GM12891 (cell line): ENCODE results near the gene SLC12A7.

Experiments used
- POLR2A ChIP-seq: IDR thresholded peaks from 2 replicates; pipeline ENCODE4 v1.6.1; 2011; ENCODE audit warnings: low read depth, low read length, control low read depth
- POLR2AphosphoS5 ChIP-seq: IDR thresholded peaks from 2 replicates; pipeline ENCODE4 v1.6.1; 2011; ENCODE audit warnings: low read depth, low read length, control low read depth
- SPI1 ChIP-seq: IDR thresholded peaks from 2 replicates; pipeline ENCODE4 v1.6.1; 2011; ENCODE audit warnings: low read depth, low read length, control low read depth
- TAF1 ChIP-seq: IDR thresholded peaks from 2 replicates; pipeline ENCODE4 v1.6.1; 2011; ENCODE audit warnings: low read depth, low read length, control low read depth

DNA sequence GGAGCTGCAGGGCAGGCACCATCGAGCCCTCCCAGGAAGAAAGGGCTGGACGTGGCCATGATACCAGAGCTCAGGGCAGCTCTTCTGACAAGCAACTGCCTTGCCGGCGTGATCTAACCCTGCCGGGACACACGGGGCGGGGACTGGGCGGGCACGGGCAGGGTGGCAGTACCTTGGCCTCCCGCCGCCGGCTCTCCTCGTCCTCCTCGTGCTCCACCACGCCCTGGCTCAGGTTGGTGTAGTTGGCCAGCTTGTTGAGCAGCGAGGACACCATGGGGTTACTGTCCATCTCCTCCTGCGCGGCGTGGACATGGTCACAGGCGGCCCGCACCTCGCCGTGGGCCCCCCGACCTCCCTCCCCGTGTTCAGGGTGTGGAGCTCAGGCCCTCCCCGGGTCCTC is 18.5 kb downstream of the SLC12A7 start:
- TF ChIP-seq POLR2AphosphoS5 (no peak), POLR2A (no peak), SPI1 (no peak), TAF1 (no peak)
